GM18858 (cell line): ENCODE results near the gene QSOX1.

ENCODE experiments used
- ATAC-seq: cut with Tn5 transposase; IDR thresholded peaks from one replicate; pipeline ENCODE4 v1.9.1; 2021; ENCODE audit not compliant: unreplicated experiment

QSOX1 gene

DNA sequence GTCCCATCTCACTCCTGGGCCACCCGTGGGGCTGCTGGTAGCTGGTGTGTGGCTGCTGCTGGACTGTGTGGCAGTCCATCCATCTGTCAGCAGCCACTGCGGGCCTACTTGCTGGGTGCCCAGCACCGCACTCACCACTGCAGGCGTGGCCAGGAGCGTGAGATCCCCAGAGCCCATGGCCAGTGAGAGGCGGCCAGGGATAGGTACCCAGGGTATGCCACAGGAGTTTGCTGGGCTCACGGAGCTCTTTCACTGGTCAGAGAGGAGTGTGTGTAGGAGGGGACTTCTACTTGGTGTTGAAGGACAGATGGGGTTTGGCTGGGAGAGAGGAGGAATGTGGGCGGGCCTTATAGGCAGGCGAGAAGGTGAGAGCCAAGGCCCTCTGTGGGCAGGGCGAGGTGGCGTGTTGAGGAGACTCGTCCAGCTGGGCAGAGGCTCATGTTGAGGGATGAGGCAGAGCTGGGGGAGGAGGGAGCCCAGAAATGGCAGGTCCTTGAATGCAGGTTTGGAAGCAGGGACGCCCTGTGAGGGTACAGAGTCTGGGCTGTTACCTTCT, 15.0 kb downstream of the QSOX1 start:
- ATAC-seq = no peak

GRCh38 chr1:180170546-180171151, 16.0 kb downstream of the QSOX1 start:
- no peak for ATAC-seq

GRCh38 chr1:180171691-180172090, 17.0 kb downstream of the QSOX1 start:
- ATAC-seq = no peak

GRCh38 chr1:180173451-180173850, 18.8 kb downstream of the QSOX1 start:
- no peak for ATAC-seq

DNA sequence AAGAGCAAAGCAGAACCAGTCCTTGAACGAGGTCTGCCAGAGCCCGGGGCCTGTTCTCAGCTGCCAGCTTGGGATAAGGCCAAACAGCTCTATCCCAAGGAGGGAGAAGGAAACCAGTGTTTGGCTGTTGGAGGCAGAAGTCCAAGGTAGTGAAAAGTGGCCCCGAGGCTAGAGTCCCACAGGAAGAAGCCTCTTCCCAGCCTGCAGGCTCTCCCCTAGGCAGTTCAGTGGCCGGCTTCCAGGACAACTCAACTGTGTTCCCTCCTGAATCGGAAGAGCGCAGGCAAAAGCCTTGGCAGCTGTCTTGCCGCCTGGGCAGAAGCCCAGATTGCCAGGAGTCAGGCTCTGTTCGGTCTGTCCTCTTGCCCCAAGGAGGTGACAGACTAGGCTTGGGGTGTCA, 19.3 kb downstream of the QSOX1 start:
- ATAC-seq = no peak

DNA sequence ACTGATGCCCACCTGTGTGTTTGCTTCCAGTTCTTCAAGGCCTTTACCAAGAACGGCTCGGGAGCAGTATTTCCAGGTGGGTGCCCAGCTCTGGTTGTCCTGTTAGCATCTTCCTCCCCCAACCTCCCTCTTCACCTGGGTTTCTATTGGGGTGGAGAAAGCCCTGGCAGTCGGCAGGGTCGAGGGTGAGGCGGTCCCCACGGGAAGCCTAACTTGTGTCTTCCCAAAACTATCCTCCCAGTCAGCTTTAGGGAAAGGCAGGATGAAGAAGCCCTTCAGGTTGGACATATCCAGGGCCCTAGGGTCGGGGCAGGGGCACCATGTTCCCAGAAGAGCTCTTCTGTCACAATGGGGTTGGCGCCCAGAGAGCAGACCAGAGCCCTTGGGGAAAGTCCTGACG, 20.6 kb downstream of the QSOX1 start:
- ATAC-seq = no peak

- no peak for ATAC-seq
Measured at GRCh38 chr1:180175806-180176205, 21.1 kb downstream of the QSOX1 start.

DNA sequence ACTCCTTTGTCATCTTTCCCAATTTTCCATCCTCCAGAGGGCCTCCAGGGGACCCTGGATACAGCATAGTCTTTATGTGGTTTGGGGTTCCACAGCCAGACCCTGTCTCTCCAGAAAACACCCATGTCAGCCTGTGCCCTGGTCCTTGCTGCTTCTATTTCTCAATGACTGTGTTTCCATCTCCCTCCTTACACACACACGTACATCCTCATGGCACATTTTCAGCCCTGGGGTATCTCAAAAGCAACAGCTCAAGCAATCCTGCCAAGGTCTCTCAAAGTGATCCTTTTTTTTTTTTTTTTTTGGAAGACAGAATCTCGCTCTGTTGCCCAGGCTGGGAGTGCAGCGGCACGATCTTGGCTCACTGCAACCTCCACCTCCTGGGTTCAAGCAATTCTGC, 22.3 kb downstream of the QSOX1 start:
- no peak for ATAC-seq

- no peak for ATAC-seq
Measured at GRCh38 chr1:180177931-180178330, 23.3 kb downstream of the QSOX1 start.

DNA sequence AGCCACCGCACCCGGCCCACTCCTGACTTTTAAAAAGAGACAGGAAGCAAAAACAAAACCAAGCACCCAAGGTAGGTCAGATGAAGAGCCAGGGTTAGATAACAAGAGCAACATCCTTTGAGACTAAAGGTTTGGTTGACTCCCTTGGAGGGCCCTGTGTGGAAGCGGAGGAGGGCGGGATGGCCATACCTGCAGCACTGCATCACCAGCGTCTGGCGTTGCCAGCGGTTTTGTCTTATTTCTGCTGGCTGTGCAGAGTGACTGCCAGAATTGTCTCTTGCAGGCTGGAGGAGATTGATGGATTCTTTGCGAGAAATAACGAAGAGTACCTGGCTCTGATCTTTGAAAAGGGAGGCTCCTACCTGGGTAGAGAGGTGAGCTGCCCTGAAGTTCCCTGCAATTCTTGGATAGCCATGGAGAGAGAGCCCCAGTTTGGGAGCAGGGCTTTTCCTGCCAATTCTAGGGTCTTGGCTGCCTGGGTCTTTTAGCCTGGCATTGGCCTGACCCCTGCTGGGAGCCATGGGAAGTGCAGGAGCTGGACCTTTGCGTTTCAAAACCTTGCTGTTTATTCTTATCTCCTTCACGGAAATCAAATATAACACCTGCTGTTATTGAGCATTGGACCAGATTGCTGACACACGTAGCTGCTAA, 24.0 kb downstream of the QSOX1 start:
- ATAC-seq = no peak

DNA sequence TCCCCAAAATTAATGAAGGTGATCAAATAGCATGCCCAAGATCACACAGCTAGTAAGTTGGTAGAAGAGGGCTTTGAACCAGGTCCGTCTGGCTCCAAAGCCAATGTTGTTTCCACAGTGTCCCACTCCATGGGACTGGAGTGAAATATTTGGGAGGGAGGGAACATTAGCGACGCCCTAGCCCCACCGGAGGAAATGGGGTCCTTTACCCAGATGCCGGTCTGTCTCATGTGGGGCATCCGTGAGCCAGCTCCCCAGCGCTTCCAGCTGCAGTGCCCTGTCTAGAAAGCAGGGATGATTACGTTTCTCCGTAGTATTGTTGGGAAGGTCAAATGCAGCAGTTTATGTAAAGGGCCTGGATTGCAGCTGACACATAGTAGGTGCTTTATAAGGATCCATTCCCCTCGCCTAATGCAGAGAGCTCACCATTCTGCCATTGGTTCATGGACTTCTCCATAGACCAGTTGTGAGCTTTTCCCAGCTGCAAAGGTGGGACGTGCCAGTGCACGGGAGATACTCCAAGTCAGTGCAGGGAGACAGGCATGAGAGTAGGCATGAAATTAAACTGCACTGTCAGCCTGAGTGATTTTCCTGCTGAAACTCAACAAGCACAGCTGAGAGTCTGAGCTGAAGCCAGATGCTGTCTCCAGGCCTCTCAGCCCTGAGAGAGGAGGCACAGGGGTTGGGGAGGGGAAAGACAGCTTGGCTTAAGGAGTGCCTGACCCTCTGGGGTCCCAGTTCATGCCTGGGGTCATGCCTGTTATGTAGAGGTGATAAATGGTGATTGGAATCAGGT, 24.7 kb downstream of the QSOX1 start:
- ATAC-seq = no peak

GRCh38 chr1:180181048-180181447, 26.4 kb downstream of the QSOX1 start:
- no peak for ATAC-seq

- no peak for ATAC-seq
Measured at GRCh38 chr1:180181996-180182642, 27.4 kb downstream of the QSOX1 start.

DNA sequence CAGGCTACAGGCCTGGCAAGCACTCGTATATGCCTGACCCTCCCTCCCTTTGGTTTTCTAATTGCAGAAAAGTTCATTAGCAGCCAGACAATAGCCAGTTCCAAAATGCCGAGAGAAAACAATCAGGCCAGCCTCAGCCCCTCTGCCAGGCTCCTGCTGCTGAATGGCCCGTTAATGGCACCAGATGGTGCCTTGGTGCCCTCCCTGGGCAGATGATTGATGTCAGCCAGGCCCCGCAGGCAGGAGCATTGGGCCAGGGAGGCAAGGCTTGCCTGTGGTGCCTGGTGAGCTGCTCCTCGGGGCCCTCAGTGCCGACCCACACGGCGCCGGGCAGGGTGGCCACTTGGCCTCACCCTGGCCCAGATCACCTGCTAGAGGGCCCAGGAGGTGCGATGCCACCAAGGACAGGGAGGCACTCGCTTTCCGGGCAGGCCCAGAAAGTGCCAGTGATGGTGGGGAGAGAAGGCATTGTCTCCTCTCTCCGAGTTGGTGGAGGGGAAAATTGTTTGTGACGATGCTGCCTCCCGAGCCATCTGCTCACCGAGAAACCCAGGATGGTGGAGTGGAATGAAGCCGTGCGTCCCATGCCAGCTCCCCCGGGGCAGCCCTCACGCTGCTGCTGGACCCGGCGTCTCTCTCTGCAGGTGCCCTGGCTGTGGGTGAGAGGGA, 28.1 kb downstream of the QSOX1 start:
- no peak for ATAC-seq

DNA sequence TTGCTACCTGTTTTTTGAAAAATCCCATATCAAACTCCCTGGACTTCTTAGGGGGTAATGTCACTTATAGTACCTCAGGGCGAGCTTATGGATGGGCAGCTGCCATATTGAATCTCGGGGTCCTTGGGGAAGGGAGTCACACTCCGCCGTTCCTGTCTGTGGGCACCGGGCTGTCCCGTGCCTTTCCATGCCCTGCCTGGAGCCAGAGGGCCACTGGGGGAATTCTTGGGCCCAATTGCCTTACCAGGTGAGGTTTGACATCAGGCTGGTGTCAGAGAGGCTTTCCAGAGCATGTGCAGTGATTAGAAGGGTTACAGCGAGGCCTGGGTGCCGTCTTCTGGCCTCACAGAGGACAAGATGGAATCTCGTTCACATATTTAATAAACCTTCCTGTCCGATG, 28.8 kb downstream of the QSOX1 start:
- no peak for ATAC-seq

DNA sequence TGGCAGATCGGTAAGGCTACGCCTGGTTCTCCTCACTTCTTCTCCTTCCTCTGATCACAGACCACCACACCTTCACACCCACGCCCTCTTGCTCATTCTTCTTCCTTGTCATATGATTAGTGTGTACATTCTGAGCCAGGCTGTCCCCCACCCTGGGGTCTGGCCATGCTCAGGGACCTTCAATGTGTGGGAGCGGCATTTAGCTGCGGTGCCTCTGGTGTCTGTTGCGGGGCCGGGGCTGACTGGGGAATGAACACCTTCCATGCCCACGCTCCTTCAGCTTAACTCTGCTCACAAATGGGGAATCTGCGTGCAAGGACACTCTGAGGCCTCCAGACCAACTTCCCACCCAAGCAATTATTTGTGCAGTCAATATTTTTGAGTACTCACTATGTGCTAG, 29.4 kb downstream of the QSOX1 start:
- ATAC-seq = no peak

GRCh38 chr1:180185281-180185680, 30.6 kb downstream of the QSOX1 start:
- no peak for ATAC-seq

- ATAC-seq = no peak
Measured at GRCh38 chr1:180185971-180186645, 31.4 kb downstream of the QSOX1 start.

- no peak for ATAC-seq
Measured at GRCh38 chr1:180186831-180187230, 32.2 kb downstream of the QSOX1 start.

GRCh38 chr1:180187626-180188025, 33.0 kb downstream of the QSOX1 start:
- no peak for ATAC-seq
